GM19193 (cell line): ENCODE results near the gene NUP188.

Experiments used
- POLR2A ChIP-seq: IDR thresholded peaks from 4 replicates; pipeline ENCODE4 v1.6.1; 2011; ENCODE audit not compliant: insufficient read depth, insufficient read length; ENCODE audit errors: extremely low read depth

NUP188 gene

GRCh38 chr9:128908372-128908771 lies 39.1 kb upstream of the NUP188 start:
- no peak for TF ChIP-seq POLR2A

GRCh38 chr9:128909859-128910258 lies 37.6 kb upstream of the NUP188 start:
- no peak for TF ChIP-seq POLR2A

DNA sequence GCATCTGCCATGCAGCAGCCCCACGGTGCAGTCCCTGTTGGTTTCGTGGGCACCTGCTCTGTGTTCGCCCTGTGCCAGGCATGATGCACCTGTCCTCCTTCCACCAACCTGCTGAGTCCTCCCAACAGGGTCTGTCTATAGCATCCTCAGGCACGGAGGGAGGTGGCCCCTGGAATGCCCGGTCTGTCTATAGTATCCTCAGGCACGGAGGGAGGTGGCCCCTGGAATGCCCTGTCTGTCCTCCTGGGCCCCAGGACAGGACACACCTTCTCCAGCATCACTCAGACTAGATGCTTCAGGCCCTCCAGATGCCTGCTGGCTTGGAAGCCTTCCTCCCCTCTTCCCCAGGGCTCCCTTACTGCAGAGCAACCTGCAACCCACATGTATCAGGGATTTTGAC lies 36.6 kb upstream of the NUP188 start:
- TF ChIP-seq POLR2A = no peak

DNA sequence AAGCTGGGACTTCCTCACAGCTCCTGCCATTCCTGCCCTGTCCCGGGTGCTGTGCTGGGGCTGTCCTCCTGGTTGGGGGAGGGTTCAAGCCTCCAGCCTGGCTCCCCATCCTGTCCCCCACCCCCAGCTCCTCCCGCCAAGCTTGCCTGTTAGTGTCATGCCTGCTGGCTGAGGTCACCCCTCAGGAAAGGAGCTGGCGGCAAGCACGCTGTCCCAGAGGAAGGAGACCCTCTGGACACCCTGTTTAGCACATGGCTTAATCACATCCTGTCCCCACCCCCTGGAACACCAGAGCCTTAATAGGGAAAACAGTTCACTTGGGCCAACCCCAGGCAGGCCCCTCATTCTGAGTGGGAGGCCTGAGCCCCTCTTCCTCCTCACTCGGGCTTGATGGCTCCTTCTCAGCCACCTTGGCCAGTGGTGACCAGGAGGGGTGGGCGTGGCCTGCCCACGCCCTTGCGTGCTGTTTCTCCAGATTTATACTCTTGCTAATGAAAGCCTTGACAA lies 35.9 kb upstream of the NUP188 start:
- TF ChIP-seq POLR2A = no peak

GRCh38 chr9:128912270-128912853 lies 35.1 kb upstream of the NUP188 start:
- TF ChIP-seq POLR2A = no peak

DNA sequence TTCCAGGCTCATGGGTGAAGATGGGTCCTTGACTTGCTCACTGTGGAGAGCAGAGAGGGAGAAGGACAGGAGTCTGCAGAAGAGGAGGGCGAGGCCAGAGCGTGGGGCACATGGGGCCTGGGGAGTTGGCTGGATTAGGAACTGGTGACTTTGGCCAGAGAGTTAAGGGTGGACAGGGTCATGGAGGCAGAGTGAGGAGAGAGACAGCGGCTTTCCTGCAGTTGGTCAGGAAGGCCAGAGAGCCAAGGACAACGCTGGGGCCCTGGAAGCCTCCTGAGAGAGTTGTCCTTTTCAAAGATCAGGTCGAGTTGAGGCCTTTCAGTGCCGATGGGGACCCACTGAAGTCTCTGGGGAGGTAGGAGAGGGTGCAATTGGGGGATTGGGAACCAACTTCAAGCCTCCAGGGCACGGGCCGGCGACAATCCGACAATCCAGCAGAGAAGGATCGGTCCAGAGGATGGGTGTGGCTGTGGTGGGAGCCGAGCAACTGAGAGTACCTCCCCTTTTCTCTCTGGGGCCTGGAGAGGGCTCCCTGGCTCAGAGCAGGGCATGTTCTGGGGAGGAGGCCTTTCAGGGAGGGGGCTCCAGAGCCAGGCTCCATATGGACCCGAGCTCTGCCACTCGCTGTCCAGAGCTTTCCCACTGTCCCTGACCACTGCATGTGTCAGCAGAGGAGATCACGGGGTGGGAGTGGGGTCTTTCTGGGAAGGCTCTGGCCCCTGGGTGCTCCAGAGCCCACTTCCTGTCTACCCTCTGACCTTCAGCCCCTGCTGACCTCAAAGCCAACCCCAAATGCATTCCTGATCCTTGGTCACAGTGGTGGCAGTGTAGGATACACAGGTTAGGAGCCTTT lies 34.2 kb upstream of the NUP188 start:
- TF ChIP-seq POLR2A = no peak

- no peak for TF ChIP-seq POLR2A
These were observed 33.3 kb upstream of the NUP188 start for GRCh38 chr9:128913995-128914772.

- TF ChIP-seq POLR2A = no peak
These were observed 31.3 kb upstream of the NUP188 start for GRCh38 chr9:128916204-128916603.

- no peak for TF ChIP-seq POLR2A
These were observed 30.8 kb upstream of the NUP188 start for GRCh38 chr9:128916745-128917144.

- TF ChIP-seq POLR2A = no peak
These were observed 30.2 kb upstream of the NUP188 start for GRCh38 chr9:128917151-128917849.

- no peak for TF ChIP-seq POLR2A
These were observed 28.6 kb upstream of the NUP188 start for GRCh38 chr9:128918921-128919320.

- no peak for TF ChIP-seq POLR2A
These were observed 28.0 kb upstream of the NUP188 start for GRCh38 chr9:128919402-128920089.

GRCh38 chr9:128920381-128921058 lies 27.0 kb upstream of the NUP188 start, which contains the start of gene PHYHD1:
Gene PHYHD1, plus strand, starts transcription at chr9:128920982. Its CDS starts 1,342 bp downstream, at chr9:128922324.
- no peak for TF ChIP-seq POLR2A
